ENCODE results near the gene MASP2.

Gene MASP2

DNA sequence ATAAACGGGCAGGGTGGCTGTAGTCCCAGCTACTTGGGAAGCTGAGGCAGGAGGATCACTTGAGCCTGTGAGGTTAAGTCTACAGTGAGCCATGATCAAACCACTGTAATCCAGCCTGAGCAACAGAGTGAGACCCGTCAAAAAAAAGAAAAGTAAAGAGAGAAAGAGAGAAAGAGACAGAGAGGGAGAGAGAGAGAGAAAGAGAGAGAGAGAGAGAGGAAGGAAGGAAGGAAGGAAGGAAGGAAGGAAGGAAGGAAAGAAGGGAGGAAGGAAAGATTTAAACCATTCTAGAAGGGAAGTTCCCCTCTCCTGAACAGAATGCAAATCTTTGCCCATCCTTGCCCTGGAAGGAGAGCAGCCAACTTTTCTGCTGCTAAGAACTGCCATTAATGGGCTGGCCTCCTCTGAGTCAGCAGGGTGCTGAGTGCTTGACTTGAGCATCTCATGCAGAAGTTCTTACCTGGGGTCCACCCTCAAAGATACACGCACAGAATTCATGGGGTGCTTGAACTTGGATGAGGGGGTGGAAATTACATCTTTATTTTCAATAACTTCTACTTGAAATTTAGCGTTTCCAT, 59.1 kb downstream of the MASP2 start:
- no peak for DNase-seq

DNA sequence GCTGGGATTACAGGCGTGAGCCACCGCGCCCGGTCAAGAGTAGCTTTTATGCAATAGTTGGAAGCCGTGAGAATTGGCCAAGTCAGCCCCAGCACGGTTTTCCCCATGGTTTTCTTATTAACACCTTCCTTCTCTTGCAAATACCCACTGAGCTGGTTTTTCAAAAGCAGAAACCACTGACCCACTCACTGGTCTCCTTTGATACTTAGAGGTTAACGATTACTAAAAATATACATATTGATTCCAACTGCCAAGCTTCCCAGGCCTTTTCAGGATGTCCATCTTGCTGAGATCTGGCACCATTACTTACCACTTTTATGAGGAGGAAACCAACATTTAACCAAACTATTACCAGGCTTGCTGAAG, 60.5 kb downstream of the MASP2 start:
- no peak for DNase-seq

DNA sequence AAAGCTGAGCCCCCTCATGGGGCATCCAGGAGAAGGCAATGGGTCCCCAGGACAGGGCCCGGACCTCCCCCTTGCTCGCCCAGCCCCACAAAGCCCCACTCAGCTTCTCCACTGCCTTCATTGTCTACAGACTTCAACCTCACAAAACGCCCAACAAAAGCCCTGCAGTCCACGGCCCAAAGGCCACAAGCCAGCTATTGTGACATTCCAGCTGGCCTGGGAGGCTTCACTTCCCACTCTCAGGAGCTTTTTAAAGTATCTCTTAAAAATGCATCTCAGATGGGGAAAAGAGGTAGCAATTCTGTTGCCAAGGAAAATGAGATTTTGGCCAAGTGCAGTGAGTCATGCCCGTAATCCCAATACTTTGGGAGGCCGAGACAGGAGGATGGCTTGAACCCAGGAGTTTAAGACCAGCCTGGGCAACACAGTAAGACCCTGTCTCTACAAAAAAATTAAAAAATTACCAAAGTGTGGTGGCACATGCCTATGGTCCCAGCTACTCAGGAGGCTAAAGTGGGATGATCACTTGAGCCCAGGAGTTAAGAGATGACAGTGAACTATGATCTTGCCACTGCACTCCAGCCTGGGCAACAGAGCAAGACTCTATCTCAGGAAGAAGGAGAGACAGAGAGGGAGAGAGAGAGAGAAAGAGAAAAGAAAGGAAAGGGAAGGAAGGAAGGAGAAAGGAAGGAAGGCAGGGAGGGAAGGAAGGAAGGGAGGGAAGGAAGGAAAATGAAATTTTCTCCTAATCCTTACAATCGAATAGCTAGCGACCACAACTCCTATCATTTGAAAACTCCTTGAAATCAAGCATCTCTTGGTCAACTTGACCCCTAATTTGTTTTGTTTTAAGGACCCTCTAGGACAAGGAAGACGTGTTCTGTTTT, 66.0 kb downstream of the MASP2 start:
- no peak for DNase-seq

DNA sequence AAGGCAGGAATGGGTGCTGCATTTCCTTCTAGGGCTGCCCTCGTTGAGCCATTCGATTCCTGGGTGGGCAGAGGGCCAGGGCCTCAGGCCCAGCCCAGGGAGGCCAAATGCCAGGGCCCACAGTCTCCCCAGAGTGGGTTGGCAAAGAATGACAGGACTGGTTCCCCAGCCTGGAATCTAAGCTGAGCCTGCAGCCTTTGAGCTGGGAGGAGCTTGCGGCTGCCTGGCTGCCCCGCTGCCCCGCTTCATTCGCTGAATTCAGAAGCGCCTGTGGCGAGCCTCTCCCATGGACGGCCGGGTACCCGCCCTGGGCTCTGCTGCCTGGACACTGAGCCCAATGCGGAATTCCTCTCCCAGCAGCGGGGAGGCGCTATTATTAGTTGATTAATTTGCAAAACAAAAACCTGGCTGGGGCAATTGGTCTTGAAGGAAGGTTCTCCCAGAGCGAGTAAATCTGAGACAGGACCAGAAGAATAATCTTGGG, 66.9 kb downstream of the MASP2 start:
- no peak for DNase-seq

DNA sequence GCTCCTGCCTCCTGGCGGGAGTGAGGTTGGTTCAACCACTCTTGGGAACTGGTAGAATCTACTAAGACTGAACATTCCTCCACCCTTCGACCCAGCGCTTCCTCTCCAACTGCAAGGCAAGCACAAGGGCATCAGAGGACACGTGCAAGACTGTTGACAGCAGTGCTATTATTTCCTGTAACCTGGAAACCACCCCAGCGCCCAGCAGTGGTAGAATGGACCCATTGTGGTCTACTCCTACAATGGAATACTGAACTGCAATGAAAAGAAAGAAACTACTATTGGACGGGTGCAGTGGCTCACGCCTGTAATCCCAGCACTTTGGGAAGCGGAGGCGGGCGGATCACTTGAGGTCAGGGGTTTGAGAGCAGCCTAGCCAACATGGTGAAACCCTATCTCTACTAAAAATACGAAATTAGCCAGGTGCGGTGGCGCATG, 67.5 kb downstream of the MASP2 start:
- no peak for DNase-seq

DNA sequence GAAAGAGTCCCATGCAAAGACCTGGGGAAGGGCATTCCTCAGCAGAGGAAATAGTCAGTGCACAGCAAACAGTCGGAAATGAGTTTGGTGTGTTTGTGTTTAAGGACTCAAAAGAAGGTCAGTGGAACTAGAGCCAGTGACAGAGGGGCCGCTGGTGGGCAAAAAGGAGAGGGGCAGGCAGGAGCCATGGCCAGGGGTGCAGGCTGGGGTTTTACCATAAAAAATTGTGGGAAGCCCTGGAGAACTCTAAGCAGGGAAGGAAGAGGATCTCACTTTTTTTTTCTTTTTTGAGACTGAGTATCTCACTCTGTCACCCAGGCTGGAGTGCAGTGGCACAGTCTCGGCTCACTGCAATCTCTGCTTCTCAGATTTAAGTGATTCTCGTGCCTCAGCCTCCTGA, 68.3 kb downstream of the MASP2 start:
- no peak for DNase-seq

All from NCI-H1048 (cell line).